Ishikawa (cell line): Measurements from ENCODE around the gene PALLD.

Experiments used
- CEBPB ChIP-seq: IDR thresholded peaks from 2 replicates; pipeline ENCODE4 v1.6.1; 2012
- EGR1 ChIP-seq: IDR thresholded peaks from 2 replicates; pipeline ENCODE4 v1.6.1; 2012
- RAD21 ChIP-seq: IDR thresholded peaks from 2 replicates; pipeline ENCODE4 v1.6.1; 2012; ENCODE audit warnings: low read depth
- TEAD4 ChIP-seq: IDR thresholded peaks from 2 replicates; pipeline ENCODE4 v1.6.1; 2012

DNA sequence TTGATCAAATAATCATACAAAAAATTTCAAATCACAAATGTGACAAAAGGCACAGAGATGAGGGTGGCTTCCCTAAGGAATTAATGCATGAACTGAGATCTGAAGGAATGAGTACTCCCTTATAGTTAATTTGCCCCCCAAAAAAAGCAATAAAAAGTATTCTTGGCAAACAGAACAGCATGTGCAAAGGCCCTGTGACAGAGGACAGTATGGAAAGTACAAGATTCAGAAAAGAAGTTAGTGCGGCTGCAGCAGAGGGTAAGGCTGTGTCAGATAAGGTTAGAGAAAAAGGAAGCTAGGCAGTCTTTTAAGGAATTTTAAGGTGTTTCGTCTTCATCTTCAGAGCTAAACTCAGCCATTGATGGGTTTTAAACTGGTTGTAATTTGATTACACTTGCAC lies 23.9 kb upstream of the PALLD start:
- TF ChIP-seq RAD21 = no peak
- no peak for TF ChIP-seq EGR1
- TF ChIP-seq TEAD4 = no peak
- TF ChIP-seq CEBPB = no peak
